CD4-positive, alpha-beta T cell treated with Interferon alpha-2 for 1 hour (primary cell): ENCODE results near the gene ZNF782.
A peak's percentile ranks its signal among the peaks of the same experiment; 100 is the strongest.
"Not testable (repeated sequence)": the region's sequence is repeated elsewhere in the genome, so short reads cannot be mapped to it uniquely, and the experiment has no call there.

Experiments used
- DNase-seq, 2 donors: peaks; one replicate each; pipeline ENCODE4 v3.0.0-alpha.2; 2020 to 2022

The ZNF782 gene

GRCh38 chr9:96853781-96854650, at the start of gene ZNF782:
Gene ZNF782 (minus strand): TSS chr9:96854514. CDS start chr9:96851961, 2,553 bp downstream.
- peak; percentile 86 to 89 for DNase-seq

- DNase-seq, result not testable (repeated sequence)
Measured at GRCh38 chr9:96900010-96900409, 45.7 kb upstream of the ZNF782 start.

- DNase-seq, result no peak
Measured at GRCh38 chr9:96892131-96892530, 37.8 kb upstream of the ZNF782 start.

GRCh38 chr9:96888591-96888990, 34.3 kb upstream of the ZNF782 start:
- DNase-seq, result no peak

- DNase-seq, result no peak
Measured at GRCh38 chr9:96885424-96885823, 31.1 kb upstream of the ZNF782 start.

GRCh38 chr9:96884443-96884842, 30.1 kb upstream of the ZNF782 start:
- no peak for DNase-seq

GRCh38 chr9:96883922-96884321, 29.6 kb upstream of the ZNF782 start:
- DNase-seq, result no peak

GRCh38 chr9:96877269-96877668, 23.0 kb upstream of the ZNF782 start:
- DNase-seq, result no peak

- DNase-seq, result peak; percentile 48 to 54
Measured at GRCh38 chr9:96875461-96876142, 21.3 kb upstream of the ZNF782 start.

GRCh38 chr9:96874947-96875460, 20.7 kb upstream of the ZNF782 start:
- DNase-seq, result peak; percentile 18 to 59

GRCh38 chr9:96874201-96874785, 20.0 kb upstream of the ZNF782 start:
- DNase-seq, result no peak

GRCh38 chr9:96871176-96871575, 16.9 kb upstream of the ZNF782 start:
- no peak for DNase-seq

GRCh38 chr9:96868709-96869108, 14.4 kb upstream of the ZNF782 start:
- no peak for DNase-seq

GRCh38 chr9:96867079-96867804, 12.9 kb upstream of the ZNF782 start:
- DNase-seq, result no peak

GRCh38 chr9:96865240-96865639, 10.9 kb upstream of the ZNF782 start:
- not testable (repeated sequence) for DNase-seq

- no peak for DNase-seq
Measured at GRCh38 chr9:96859461-96860198, 5.3 kb upstream of the ZNF782 start.

- DNase-seq, result no peak
Measured at GRCh38 chr9:96858670-96859069, 4.4 kb upstream of the ZNF782 start.

GRCh38 chr9:96858018-96858573, 3.8 kb upstream of the ZNF782 start:
- no peak for DNase-seq

- peak; percentile 67 to 78 for DNase-seq
Measured at GRCh38 chr9:96856363-96857286, 2.3 kb upstream of the ZNF782 start.

- DNase-seq, result no peak
Measured at GRCh38 chr9:96854651-96855273, 448 bp upstream of the ZNF782 start.
